Activated CD4-positive, alpha-beta T cell treated with anti-CD3 and anti-CD28 coated beads for 48 hours (primary cell): ENCODE measurements around the gene EGR1.

Source experiments
- DNase-seq: peaks from one replicate; pipeline ENCODE4 v3.0.0-alpha.2; 2020

The EGR1 gene

DNA sequence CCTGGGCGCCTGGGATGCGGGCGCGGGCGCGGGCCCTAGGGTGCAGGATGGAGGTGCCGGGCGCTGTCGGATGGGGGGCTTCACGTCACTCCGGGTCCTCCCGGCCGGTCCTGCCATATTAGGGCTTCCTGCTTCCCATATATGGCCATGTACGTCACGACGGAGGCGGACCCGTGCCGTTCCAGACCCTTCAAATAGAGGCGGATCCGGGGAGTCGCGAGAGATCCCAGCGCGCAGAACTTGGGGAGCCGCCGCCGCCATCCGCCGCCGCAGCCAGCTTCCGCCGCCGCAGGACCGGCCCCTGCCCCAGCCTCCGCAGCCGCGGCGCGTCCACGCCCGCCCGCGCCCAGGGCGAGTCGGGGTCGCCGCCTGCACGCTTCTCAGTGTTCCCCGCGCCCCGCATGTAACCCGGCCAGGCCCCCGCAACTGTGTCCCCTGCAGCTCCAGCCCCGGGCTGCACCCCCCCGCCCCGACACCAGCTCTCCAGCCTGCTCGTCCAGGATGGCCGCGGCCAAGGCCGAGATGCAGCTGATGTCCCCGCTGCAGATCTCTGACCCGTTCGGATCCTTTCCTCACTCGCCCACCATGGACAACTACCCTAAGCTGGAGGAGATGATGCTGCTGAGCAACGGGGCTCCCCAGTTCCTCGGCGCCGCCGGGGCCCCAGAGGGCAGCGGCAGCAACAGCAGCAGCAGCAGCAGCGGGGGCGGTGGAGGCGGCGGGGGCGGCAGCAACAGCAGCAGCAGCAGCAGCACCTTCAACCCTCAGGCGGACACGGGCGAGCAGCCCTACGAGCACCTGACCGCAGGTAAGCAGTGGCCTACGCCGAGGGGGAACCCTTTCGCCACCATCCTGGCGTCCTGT lies at the start of gene EGR1:
Gene EGR1, plus strand, starts transcription at position 219 of the 864 bp plus-strand sequence. Its CDS starts 283 bp downstream, at position 502.
- peak; percentile 96 for DNase-seq

DNA sequence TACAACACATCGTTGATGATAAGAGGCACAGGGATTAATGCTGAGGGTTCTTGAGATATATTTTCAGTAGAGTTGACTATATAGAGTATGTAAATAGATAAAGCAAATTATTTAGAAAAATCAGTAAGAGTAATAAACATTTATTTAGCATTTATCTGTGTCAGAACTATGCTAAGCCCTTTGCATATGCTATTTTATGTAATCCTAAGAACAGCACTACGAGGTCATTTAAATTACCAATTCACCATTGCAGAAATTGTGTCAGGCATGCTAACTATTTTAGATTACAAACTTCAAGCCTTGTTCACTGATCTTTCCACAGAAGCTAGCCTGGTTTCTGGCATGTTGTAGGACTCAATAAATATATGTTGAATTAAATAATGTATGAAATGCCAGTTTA lies 46.8 kb upstream of the EGR1 start:
- no peak for DNase-seq

DNA sequence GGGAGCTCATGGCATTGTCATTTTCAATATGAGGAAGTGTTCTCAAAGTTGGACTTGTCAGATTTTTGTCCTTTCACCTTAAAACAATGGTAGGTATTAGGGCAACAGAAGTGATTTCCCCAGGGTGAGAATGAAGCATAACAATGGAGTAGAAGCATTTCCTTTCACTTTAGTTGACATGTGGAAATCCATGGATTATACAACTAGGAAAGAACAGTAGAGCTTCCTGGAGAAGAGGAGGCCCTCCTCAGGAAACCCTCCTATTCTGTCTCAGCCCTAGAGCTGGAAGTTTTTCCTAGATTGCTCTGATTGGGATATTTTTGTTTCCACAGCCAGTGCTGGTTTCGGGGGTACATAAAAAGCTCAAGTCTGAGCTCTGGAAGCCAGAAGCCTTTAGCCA lies 40.2 kb upstream of the EGR1 start:
- DNase-seq = no peak

DNA sequence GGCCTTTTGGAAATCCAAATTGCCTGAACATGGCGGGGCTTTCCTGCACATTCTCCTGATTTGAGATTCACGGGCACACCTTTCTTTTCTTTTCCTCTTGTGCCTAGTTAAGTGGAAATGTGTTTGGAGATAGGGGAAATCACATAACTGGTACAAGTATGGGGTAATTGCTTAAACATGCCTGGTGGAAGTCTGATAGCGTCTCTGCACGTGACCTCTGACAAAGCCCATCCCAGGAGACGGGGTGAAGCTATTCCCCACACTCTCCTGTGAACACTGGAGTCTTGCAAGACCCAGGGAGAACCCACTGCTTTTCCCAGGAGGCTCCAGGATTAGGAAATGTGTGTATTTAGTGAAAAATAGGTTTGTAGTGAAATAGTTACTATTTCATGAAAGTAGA lies 29.3 kb upstream of the EGR1 start:
- DNase-seq = no peak

DNA sequence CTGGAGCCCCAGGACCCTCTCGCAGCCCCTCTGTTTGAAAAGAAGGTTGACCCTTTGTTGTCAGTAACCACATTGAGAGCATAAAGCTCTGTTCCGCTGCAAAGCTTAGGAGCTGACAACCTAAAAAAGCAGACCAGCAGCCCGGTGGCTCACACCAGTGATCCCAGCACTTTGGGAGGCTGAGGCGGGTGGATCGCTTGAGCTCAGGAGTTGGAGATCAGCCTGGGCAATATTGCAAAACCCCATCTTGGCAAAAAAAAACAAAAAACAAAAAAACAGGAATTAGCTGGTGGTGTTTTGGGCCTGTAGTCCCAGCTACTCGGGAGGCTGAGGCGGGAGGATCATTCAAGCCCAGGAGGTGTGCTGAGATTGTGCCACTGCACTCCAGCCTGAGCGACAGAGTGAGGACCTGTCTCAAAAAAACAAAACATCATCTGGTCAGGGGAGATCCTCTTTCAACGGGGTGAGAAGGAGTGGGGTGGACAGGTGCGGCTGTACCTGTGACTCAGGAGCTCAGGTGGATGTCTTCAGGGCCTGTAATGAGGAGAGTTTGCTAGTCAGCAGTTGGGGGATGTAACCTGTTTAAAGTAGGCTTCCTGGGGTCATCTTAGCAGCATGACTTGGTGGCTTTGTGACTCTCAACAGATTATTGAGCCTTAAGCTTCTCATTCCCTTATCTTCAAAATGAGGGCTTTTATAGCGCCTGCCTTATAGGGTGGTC lies 27.1 kb upstream of the EGR1 start:
- no peak for DNase-seq

DNA sequence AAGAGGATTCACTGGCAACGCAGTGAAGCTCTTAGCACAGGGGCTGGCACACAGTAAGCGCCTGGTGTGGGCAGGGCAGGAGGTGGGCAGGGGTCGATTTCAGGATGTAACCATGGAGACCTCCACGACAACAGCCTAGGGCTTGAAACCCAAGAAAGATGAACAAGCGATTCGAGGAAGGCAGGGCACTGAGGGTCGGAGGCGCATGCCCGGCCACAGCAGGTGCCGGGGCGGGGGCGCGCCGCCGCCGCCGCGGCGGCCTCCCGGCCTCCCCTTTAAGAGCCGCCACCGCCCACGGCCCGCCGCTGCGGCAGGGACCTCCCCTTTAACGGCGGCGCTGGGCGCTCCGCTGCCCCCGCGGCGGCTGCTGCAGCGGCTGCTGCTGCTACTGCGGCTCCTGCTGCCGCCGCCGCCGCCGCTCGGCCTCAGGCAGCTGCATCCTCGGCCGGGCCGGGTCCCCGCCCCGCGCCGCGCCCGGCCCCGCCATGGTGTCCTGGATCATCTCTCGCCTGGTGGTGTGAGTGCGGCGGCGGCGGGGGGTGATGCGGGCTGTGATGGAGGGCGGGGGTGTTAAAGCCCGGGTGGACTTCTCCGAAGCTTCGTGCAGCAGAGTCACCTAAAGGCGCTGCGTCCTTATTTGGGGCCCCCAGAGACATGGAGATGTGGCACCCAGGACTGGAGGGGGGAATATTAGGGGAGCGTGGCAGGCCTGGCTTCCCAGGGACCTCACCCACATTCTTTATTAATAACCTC lies 26.4 kb upstream of the EGR1 start, which contains the start of gene REEP2:
Gene REEP2, plus strand, starts transcription at position 334 of the 753 bp plus-strand sequence. Its CDS starts 152 bp downstream, at position 486.
- DNase-seq = peak; percentile 82

DNA sequence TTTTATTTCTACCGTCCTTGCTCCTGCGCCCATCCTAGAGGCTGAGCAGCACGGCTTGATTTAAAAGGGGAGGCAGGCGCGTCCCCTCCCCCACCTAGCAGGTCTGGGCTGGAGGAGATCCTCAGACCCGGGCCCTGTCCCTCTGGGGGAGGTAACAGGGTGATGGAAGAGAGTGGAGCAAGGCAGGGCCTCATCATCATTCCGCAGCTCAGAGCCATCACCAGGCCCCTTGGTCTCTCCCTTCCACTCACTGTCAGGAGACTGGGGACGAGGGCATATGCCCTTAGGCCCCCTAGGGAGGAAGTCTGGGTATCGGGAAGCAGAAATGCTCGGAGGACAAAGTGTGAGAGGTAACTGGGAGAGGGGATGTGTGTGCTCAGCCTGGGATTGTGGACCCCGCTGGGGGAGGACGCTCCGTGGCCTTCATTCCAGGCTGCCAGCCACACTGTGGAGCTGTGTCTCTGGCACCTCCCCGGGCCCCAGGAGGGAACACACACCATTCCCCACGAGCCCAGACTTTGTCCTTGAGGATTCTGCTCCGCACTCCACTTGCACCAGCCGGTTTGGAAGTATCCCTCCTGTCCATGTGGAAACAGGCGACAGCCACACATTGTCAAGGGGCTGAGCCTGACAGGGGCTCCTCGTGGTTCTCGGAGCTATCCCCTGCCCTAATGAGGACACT lies 25.7 kb upstream of the EGR1 start:
- DNase-seq = no peak

DNA sequence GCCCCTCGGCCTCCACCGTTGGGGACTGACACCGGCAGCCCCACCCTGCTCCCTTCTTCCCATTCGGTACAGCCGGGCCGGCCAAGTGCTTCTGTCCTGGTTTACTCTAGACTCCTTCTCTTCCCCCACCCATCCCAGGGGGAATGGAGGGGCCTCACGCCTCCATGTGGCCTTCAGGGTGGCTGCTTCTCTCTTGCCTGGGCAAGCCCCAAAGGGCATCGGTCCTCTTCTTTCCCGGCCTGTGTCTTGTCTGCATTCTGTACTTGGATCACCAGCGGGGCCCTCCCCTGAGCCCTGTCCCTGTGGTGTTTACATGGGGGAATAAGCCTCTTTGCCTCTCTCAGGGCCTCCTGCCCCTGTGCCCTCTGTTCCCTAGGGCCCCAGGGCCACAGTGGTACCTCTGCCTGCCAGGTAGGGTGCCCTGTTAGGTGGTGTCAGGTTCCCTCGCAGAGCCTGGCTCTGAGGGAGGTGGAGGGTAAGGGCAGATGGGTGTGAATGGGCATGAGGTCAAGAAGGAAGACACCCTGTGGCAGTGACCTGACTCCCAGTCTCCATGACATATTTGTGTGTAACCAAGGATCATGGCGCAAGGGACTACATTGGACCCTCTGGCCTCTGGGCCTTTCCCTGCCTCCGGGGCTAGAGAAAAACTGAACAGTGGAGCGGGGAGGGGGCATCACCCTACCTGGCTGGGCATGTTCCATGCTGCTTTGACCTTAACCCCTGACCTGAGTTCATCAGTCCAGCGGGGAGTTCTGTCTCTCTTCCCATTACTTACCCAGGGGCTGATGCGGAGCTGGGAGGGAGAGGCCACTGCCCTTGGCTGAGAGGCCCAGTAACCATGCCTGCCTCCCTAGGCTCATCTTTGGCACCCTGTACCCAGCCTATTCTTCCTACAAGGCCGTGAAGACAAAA lies 24.9 kb upstream of the EGR1 start:
- no peak for DNase-seq

DNA sequence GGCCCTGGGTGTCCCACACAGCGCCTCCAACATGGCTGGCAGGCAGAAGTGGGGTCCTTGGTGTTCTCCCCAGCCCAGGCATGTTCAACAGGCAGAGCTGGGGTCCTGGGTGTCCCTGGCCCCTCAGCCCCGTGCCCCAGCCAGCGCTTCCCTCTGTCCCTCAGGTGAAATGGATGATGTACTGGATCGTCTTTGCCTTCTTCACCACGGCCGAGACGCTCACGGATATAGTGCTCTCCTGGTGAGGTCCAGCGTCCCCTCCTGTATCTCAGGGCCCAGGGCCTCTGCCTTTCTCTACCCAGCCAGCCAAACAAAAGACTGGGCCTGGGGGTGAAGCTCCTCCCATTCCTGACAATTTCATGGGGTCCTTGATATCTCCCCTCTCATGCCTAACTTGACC lies 24.1 kb upstream of the EGR1 start:
- no peak for DNase-seq

DNA sequence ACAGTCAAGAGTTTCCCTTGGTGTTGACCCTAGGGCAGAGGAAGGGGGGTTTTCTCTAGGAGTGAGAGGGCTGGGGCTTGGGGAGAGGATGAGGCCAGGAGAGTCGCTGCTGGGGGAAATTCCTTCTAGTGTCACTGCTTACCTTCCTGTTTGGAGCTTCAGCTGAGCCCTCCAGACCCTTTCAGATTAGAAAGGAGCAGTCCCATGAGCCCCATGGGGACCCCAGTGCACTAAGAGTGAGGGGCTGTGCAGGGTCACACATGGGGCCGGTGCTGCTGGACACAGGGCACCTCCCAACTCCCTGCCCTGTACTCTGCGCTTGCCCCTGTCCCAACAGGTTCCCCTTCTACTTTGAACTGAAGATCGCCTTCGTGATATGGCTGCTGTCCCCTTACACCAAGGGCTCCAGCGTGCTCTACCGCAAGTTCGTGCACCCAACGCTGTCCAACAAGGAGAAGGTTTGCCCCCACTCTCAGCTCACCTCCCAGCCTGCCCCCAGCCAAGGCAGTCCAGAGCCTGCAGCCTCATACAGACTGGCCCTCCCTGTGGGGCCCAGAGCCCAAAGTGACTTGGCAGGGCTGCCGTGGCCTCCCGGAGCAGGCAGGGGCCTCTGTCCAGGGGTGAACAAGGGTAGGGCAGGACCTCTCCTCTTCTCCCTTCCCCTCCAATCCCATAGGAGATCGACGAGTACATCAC lies 21.1 kb upstream of the EGR1 start:
- DNase-seq = no peak

DNA sequence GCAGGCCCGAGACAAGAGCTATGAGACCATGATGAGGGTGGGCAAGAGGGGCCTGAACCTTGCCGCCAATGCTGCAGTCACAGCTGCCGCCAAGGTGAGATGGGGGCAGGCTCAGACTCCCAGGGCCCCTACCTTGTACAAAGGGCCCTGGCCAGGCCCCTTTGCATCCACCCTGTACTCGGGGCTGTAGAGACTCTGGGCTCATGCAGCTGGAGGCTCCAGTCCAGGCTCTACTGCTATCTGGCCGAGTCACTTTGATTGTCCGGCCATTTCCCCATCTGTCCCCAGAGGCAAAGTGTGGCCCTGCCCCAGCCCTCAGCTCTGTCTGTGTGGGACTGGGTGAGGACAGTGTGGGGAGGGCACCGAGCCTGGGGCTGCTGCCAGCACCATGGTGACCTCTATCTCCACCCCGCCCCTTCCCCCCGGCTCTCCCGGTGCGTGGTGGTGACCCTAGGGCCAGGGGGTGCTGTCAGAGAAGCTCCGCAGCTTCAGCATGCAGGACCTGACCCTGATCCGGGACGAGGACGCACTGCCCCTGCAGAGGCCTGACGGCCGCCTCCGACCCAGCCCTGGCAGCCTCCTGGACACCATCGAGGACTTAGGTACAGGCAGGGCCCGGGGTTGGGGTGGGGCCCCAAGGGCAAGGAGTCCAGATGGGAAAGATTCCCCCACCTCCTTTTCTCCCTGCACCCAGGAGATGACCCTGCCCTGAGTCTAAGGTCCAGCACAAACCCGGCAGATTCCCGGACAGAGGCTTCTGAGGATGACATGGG lies 20.3 kb upstream of the EGR1 start:
- no peak for DNase-seq

DNA sequence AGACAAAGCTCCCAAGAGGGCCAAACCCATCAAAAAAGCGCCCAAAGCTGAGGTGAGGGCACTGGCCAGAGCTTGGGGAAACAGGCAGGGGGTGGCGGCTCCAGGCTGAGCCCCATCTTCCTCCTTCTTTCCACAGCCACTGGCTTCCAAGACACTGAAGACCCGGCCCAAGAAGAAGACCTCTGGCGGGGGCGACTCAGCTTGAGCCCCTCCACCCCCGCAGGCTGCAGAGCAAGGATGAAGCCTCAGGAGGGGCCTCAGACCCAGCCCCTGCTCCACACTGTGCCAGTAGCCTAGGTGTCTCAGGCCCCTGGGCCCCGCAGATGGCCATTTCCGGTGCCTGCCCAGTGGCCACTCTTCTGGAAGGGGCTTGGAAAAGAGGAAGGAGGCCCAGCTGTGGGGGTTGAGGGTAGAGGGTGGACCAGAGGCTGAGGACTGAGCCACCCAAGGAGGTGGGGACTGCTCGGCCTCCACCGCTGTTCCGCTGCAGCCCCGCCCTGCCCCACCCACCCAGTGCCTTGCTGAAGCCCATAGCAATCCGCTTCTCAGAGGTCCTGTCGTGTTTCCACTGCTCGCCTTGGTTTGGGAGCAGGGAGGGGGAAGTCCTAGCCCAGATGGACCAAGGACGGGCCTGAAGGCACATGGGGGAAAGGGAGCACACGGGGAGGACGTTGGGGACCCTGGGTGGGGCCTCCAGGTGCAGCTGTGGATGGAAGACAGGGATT lies 19.6 kb upstream of the EGR1 start:
- no peak for DNase-seq

DNA sequence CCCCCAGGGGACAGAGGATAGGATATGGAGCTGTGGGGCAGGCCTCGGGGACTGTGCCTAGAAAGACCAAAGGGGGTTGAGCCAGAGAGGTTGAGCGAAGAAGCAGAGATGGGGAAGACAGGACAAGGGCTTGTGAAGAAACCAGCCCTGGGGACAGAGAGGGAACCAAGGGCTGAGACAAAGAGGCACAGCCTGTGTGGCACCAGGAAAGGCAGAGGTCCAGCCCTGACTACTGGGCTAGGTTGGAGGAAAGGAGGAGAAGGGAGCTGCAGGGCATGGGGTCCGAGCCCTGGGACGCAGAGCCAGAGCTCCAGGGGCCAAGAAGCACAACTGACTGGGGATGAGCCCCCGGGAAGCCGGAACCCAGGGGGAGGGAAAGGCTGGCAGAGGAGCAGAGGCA lies 17.2 kb upstream of the EGR1 start:
- no peak for DNase-seq

DNA sequence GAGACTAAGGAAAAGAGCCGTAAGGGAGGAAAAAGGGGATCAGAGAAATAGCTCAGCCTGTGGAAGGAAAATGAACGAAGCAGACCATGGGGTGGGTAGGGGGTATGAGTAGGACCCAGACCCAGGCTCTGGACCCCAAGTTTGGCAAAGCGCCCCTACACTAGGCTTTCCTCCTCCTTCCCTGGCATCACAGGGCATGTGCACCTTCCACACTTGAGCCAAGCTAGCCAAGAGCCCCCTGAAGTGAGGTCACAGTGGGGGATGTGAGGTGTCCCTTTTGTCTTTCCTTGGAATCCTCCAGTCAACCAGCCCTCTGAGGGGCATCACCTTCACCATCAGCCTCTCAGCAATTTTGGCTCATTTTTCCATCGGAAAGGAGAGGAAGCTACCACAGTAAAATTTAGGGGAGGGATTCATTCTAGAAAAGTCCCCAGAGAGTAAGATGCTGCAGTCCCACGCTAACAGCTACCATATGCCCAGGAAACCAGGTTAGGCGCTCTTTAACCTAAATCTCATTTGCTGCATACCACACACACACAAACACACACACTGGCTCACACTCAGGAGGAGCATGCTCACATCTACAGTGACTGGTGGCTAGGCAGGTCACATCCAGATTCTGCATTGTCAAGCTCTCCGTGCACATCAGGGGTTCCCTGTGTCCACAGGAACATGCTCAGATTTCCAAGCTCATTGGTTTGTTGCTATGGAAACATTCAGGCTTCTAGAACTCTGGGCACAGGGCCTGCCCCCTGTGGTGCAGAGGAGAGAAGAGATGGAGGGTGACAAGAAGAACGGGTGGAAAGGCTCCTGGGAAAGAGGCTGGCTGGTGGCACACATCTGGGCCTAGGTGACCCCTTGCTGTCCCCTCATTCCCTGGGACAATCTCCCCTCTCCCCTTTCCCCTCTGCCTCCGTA lies 16.5 kb upstream of the EGR1 start:
- DNase-seq = no peak

DNA sequence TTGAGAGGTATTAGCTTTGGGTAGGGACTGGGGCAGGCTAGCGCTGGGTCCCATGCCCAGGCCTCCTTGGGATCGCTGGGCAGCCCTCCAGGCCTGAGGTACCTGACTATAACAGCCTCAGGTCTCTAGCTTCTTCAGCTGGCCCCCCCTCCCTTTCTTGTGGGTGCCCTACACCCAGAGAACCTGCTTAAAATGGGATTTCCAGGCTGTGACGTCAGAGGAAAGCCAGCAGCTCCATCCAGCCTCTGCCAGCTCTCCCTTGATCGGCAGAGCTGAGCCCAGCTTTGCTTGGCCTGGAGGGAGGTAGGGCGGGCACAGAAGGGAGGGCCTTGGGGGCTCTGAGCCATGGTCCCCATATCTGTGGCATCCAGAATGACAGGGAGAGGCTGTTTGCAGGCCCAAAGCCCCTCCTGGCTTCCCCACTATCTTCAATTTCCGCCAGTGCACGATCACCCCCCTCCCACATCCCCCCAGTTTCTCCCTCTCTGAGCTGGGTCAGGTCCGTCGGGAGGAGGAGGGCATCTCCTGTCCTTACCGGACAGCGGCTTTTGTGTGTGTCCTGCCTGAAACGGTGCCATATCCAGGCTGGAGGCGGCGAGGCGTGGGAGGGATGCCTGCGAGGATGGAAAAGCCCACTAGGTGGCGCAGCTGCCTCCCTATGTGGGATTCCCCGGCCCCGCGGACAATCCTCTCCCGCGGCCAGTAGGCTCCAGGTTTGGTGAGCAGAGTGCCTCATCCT lies 15.6 kb upstream of the EGR1 start:
- peak; percentile 92 for DNase-seq

DNA sequence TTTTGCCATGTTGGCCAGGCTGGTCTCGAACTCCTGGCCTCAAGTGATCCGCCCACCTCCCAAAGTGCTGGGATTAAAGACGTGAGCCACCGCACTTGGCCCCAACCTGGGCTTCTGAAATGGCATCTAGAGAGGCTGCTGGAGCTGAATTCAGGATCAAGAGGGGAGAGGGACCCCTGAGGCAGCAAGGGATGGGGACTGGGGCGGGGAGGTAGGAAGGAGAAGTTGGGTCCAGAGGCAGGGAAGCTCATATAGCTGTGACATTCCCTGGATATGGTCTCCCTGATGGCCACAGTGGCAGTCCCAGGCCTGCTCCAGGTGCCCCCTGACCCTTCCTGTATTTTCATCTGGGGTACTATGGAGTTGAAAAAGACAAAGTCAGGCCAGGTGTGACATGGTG lies 14.3 kb upstream of the EGR1 start:
- DNase-seq = no peak

DNA sequence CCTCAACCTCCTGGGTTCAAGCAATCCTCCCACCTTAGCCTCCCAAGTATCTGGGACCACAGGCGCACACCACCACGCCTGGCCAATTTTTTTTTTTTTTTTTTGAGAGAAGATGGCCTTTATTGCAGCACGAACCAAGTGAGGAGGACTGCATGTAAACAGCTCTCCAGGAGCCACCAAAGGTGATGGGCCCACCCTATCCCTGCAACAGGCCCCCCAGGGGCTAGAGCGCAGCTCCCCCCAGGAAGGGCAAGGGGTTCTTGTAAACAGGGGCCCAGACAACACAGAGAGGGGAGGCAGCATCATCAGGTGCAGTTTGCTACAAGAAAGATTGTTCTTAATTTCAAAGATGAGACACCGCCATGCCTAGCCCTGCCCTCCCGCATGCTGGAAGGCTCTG lies 12.6 kb upstream of the EGR1 start:
- no peak for DNase-seq

DNA sequence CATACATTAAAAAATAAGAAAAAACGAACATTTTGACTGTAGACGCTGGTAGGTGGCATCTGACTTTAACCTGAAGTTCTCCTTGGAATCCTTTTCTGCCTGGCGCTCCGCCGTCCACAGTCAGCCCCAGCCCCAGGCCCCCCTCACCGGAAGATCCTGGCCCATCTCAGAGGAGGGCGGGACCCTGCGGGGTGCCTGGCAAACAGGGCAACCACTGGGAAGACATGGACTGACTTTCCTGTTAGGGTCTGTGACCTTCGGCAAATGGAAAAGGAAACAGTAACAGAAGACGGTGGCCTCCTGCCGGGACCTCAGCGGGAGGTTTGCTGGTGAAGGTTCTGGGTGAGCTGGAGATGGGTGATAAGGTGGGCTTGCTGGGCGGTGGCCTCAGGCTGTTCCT lies 11.7 kb upstream of the EGR1 start:
- no peak for DNase-seq
